ENCODE measurements around the gene SFMBT2.

The SFMBT2 gene

GRCh38 chr10:7409732-7410168 is 1.1 kb downstream of the SFMBT2 start:
- TF ChIP-seq, protein P1, sequence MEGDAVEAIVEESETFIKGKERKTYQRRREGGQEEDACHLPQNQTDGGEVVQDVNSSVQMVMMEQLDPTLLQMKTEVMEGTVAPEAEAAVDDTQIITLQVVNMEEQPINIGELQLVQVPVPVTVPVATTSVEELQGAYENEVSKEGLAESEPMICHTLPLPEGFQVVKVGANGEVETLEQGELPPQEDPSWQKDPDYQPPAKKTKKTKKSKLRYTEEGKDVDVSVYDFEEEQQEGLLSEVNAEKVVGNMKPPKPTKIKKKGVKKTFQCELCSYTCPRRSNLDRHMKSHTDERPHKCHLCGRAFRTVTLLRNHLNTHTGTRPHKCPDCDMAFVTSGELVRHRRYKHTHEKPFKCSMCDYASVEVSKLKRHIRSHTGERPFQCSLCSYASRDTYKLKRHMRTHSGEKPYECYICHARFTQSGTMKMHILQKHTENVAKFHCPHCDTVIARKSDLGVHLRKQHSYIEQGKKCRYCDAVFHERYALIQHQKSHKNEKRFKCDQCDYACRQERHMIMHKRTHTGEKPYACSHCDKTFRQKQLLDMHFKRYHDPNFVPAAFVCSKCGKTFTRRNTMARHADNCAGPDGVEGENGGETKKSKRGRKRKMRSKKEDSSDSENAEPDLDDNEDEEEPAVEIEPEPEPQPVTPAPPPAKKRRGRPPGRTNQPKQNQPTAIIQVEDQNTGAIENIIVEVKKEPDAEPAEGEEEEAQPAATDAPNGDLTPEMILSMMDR (IDR thresholded peaks at IDR 0.05; ENCODE audit: low read length, missing control alignments) = no peak
- H3K4me3 ChIP-seq (replicated peaks; ENCODE audit: low read depth, low read length) = peak overlapping the region; percentile 62
- no peak for DNase-seq (ENCODE audit: low read depth)

DNA sequence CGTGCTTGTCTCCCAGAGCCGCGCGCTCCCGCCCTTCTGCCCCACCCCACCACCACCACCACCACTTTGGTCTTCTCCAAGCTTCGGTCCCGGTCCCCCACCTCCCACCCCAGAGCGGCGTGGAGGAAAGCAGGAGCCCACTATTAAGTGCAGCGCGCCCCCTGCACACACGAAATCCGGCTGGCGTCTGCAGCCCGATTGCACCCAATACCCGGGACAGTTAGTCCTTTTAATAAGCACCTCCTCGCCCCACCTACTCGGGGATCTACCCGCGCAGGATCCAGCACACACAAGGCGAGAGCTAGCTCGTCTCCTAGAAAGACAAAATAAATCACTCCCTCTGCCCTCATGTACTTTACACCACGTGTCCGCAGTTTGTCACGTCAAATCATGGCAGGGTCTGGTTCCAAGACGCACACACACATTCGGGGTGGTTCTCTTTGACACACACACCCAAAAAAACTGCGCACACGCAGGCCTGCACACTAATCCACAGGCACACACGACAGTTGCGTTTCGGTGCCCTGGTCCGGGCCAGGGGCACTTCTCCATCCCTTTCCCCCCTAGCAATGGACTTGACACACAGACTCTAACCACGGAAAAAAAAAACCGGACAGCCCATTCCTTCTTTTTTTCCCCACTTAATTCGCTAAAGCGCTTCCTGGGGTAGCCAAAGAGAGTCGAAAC is 1.6 kb downstream of the SFMBT2 start:
- H3K4me3 ChIP-seq (replicated peaks; ENCODE audit: low read depth, low read length) = peak overlapping the region; percentile 62
- peak; percentile 14 for DNase-seq (ENCODE audit: low read depth)

GRCh38 chr10:7408291-7409044 is 2.4 kb downstream of the SFMBT2 start:
- H3K4me3 ChIP-seq (replicated peaks; ENCODE audit: low read depth, low read length) = peak overlapping the region; percentile 62
- TF ChIP-seq, protein P1 (IDR thresholded peaks at IDR 0.05; ENCODE audit: low read length, missing control alignments) = peak; percentile 34
- peak; percentile 42 for DNase-seq (ENCODE audit: low read depth)

More for the DNA sequence above, 1.6 kb downstream of the SFMBT2 start:
- TF ChIP-seq, protein P1 (IDR thresholded peaks at IDR 0.05; ENCODE audit: low read length, missing control alignments) = no peak

DNA sequence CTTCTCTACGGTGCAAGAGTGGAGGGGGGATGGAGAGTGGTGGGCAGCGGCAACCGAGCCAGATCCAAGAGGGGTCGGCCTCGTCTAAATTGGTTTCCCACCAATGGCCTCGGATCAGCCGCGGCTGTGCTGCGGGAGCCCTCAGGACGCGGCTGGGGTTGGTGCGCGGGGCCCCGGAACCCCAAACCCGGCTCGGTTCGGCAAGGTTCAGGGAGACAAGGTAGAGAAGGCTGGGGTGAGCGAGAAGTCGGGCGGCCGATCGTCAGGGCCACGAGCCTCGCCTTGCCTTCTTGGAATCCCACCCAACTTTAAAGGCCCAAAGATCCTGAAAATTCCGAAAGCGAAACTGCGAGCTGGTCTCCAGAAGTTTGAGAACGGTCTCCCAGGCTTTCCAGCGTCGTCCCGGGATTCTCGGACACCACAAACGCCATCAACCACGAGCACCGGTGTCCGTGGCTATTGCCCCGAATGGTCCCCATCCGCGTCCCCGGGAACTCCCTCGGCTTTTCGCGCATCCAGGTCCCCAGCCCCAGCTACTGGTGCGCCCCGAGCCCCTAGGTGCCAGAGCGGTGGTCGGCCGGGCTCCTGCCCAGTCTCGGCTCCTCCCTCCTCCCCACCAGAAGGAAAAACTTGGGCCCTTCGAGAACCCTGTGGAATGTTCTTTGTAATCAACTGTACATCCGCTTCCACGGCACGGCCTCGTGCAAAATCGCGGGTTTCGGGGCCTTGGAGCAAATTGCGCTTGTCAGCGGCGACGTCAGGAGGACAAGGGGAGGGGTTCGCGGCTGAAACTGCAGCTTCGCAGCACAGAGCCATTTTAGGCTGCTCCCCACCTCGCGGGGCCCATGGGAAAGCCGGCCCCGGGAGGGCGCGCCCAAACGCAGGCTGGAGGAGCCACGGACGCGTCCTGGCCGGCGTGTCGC is 3.2 kb downstream of the SFMBT2 start:
- peak; percentile 51 for DNase-seq (ENCODE audit: low read depth)
- TF ChIP-seq, protein P1 (IDR thresholded peaks at IDR 0.05; ENCODE audit: low read length, missing control alignments) = no peak
- peak overlapping the region; percentile 62 for H3K4me3 ChIP-seq (replicated peaks; ENCODE audit: low read depth, low read length)

DNA sequence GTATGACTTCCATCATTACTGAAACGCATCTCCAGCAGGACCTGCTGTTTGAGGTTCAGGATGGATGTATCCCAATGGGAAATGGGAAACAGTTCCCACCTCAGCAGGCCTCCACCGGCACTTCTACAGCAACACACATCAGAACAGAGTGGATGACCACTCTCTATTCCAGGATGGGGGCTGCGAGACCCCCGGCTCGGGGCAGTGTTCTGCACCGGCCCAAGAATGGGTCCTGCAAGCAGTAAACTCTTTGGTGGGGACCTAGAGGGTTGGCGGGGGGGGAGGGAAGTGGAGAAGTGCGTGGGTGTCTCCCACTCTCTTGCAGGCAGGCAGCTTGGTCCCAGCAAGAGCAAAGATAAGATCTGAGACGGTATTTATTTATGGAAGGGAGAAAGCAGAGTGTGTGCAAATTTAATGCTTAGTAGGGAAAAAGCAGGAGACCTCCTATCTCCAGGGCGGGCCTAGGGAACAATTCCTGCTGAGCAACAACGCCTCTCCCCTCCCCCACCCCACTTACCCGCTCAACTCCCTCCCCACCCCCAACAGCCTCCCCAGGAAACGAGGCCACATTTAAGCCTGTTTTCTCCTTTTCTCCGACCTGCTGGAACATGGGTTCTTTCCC is 4.0 kb downstream of the SFMBT2 start:
- peak overlapping the region; percentile 62 for H3K4me3 ChIP-seq (replicated peaks; ENCODE audit: low read depth, low read length)
- TF ChIP-seq, protein P1 (IDR thresholded peaks at IDR 0.05; ENCODE audit: low read length, missing control alignments) = no peak
- DNase-seq (ENCODE audit: low read depth) = no peak

DNA sequence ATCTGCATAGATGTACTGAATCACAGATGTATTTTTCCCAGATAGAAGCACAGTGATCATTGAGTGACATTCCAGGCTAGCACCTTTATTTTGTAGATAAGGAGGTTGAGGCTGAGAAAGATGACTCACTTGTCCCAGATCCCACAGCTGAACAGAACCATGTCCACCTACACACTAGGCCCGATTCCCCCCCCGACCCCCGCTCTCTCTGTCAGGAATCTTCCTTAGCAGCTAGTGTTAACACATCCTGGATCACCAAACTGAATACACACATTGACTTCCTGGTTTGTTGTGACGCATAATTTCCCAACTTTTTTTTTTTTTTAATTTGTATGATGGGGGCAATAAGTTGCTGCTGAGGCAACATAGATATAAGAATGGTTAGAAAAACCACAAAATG is 5.2 kb downstream of the SFMBT2 start:
- TF ChIP-seq, protein P1 (IDR thresholded peaks at IDR 0.05; ENCODE audit: low read length, missing control alignments) = no peak
- H3K4me3 ChIP-seq (replicated peaks; ENCODE audit: low read depth, low read length) = no peak overlapping the region
- DNase-seq (ENCODE audit: low read depth) = peak; percentile 39

Data from fibroblast of pulmonary artery (primary cell).